HG03039 (cell line): ENCODE data around the gene SPATA22.
"Not testable (repeated sequence)": the region's sequence is repeated elsewhere in the genome, so short reads cannot be mapped to it uniquely, and the experiment has no call there.

Source experiments
- ATAC-seq: cut with Tn5 transposase; IDR thresholded peaks from one replicate; pipeline ENCODE4 v1.9.1; 2021; ENCODE audit warnings: mild to moderate bottlenecking, moderate library complexity; ENCODE audit not compliant: unreplicated experiment

Gene SPATA22

GRCh38 chr17:3475251-3475685, 3.6 kb upstream of the SPATA22 start:
- ATAC-seq = no peak

- ATAC-seq = no peak
Observed at GRCh38 chr17:3474212-3474611, 2.6 kb upstream of the SPATA22 start.

GRCh38 chr17:3472137-3472536, 518 bp upstream of the SPATA22 start:
- no peak for ATAC-seq

DNA sequence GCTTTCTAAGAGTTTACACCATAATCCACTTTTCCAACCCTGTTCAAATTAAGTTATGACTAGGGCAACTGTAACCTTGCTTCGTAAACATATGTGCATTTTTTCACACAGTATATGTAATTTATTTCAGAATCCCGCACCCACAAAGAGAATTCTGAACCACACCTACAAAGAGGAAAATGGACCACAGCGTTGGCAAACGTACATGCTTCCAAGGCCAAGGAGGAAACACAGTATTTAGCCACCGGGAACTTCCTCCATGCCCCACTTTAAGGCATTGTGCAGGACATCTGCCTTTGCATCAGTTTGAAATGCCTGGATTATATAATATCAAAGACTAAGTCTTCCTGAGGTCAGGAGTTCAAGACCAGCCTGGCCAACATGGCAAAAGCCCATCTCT, 2.1 kb downstream of the SPATA22 start:
- no peak for ATAC-seq

DNA sequence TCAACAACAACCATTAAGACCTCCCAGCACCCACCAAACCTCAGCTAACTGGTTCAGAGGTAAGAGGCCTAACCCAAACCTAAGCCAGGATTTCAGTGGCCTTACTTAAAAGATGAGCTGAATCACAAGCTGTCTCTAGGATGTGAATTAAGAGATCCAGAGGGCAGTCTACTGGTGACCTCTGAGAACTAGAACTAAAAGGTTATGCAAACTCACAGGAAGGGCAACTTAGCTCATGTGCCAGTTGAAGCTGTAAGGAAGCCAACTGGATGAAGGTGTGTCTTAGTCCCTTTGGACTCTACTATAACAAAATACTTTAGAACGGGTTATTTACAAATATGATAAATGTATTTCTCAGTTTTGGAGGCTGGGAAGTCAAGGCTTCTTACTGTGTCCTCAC, 5.3 kb downstream of the SPATA22 start:
- ATAC-seq = not testable (repeated sequence)

DNA sequence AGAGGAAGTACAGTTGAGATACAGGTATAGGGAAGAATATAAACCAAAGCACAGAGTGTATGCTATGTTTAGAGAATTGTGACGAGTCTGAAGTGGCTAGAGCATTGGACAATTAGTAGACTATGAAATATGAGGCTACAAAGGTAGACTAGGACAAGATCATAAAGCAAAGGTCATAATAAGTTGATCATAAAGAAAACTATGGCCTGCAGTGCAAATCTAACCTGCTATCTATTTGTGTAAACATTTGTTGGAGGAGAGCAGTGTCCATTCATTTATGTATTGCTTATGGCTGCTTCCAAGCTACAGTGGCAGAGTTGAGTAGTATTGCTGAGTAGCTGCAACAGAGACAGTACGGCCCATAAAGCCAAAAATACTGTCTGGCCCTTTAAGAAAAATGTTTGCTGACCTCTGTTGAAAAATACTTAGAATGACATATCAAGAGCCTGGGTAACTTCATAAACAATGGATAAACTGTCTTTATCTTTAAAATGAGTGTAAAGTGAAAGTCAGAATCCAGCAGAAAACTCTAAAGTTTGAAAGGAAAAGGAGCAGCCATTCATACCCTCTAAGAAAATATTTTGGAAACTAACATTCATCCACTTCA, 23.5 kb downstream of the SPATA22 start:
- no peak for ATAC-seq

GRCh38 chr17:3447625-3448024, 24.0 kb downstream of the SPATA22 start:
- no peak for ATAC-seq

DNA sequence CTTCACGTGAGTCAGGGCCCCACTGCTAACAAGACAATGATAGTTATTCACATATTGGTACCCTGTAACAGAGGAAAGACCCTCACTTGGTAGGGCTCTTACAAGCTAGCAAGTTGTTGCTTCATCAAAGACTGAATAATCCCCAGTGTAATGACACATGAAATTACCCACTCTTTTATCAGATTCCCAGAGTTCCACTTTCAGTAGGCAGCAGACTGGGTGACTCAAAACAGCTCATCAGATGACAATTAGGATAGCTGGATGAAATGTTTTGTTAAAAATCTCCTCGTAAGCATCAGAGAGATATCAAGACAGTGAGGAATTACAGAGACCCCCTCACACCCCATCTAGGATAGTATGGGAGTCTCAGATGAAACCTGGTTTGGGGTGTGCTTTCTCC, 31.2 kb downstream of the SPATA22 start:
- no peak for ATAC-seq

DNA sequence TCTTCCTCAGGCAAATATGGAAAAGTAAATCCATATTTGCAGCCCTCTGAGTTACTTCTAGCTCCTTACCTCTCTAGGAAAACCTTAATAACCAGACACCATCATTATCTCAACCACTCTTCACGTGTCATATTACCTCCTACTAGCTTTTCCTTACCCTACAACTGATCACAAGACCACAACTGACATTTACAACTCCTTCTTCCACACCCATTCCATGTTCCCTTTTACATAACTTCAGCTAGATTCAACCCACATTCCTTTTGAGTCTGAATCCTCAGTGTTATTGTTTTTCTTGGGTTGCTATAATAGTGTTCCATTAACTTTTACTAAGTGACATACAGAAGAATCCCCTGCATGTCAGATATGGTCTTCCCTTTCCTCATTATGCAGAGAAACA, 33.3 kb downstream of the SPATA22 start:
- no peak for ATAC-seq

GRCh38 chr17:3433741-3434140, 37.9 kb downstream of the SPATA22 start, which contains the start of gene OR1E2:
Gene OR1E2 (minus strand): TSS chr17:3433841. CDS start chr17:3433841, 0 bp downstream.
- ATAC-seq = no peak

- not testable (repeated sequence) for ATAC-seq
Observed at GRCh38 chr17:3433215-3433614, 38.4 kb downstream of the SPATA22 start.

- no peak for ATAC-seq
Observed at GRCh38 chr17:3418222-3418621, 53.4 kb downstream of the SPATA22 start.

DNA sequence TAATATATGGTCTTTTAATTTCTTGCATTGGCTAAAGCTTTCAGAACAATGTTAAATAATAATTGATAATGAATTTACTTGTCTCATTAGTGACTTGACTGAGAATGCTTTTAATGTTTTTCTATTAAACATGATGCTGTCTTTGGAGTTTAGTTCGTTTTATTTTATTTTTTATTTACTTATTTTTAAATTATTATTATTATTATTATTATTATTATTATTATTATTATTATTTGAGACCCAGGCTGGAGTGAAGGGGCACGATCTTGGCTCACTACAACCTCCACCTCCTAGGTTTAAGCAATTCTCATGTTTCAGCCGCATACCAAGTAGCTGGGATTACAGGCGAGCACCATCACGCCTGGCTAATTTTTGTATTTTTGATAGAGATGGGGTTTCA, 56.0 kb downstream of the SPATA22 start:
- ATAC-seq = no peak

GRCh38 chr17:3412216-3412615, 59.4 kb downstream of the SPATA22 start:
- ATAC-seq = not testable (repeated sequence)

- no peak for ATAC-seq
Observed at GRCh38 chr17:3411070-3411469, 60.5 kb downstream of the SPATA22 start, which contains the start of gene OR3A3. Gene OR3A3 (plus strand): TSS chr17:3411370.

- not testable (repeated sequence) for ATAC-seq
Observed at GRCh38 chr17:3403856-3404255, 67.8 kb downstream of the SPATA22 start.

GRCh38 chr17:3401786-3402185, 69.8 kb downstream of the SPATA22 start:
- ATAC-seq = no peak

DNA sequence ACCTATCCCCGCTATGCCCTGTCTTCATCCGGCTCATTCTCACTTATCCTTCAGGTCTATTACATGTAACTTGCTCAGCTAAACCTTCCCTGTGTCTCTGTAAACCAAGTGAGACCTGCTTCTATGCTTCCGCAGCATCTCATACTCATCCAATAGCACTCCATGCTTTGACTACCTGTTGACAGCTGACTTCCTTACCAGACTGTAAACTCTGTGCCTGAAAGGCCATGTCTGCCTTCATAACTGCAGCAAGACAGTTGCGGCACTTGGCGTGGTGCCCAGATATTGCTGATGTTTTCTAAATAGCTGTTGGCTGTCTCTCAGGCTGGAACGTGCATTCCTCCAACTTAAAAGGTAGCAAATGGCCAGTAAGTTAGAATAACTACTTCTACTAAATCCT, 71.6 kb downstream of the SPATA22 start:
- no peak for ATAC-seq

DNA sequence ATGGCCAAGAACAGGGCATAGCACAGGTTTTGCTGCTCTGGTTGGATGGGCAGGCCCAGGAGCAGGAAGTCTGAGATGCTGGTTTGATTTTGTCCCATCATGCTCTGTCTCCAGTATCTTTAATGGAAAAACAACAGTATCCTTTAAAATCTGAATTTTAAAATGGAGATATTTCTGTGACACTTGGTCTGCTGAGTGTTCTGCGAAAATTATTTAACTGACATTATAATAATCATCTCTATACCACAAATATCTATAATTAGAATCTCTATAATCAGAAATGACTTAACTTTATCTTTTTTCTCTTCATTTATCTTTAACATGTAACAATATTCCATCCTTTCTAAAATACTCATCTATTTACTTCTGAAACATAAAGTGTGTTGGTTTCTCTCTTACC, 73.3 kb downstream of the SPATA22 start, which contains the start of gene OR1E1:
OR1E1 (minus strand) TSS at position 101 of the 400 bp plus-strand sequence; CDS start at position 101, 0 bp downstream.
- ATAC-seq = no peak

DNA sequence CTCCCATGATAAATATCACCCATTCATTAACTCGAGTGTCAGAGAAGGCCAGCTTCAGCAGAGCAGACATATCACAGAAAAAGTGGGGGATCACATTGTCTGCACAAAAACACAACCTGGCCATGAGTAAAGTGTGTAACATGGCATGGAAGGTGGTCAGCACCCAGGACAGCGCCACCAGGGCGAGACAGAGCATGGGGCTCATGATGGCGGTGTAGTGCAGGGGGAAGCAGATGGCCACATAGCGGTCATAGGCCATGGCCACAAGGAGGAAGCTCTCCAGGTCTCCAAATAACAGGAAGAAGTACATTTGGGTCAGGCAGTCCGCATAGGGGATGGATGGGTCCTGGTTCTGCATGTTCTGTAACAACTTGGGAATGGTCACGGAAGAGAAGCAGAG, 73.8 kb downstream of the SPATA22 start:
- ATAC-seq = not testable (repeated sequence)
